HEK293 (cell line): ENCODE data around the gene UBE2D2.

Experiments
- BCL11B ChIP-seq: fragments of 450-650 bp; formaldehyde crosslinking; IDR thresholded peaks from 2 replicates; pipeline ENCODE4 v1.5.1; 2016; ENCODE audit warnings: low read depth, missing biosample characterization, missing genetic modification characterization
- GLIS1 ChIP-seq: fragments of 450-650 bp; formaldehyde crosslinking; IDR thresholded peaks from 2 replicates; pipeline ENCODE4 v1.5.1; 2016; ENCODE audit warnings: missing biosample characterization, missing genetic modification characterization
- HOXD13 ChIP-seq: sonication (generic); formaldehyde crosslinking; IDR thresholded peaks from 2 replicates; pipeline ENCODE4 v1.8.0; 2022; ENCODE audit warnings: missing genetic modification reagents, borderline replicate concordance
- OVOL3 ChIP-seq: fragments of 450-650 bp; formaldehyde crosslinking; IDR thresholded peaks from 2 replicates; pipeline ENCODE4 v1.5.1; 2016; ENCODE audit warnings: missing biosample characterization, missing genetic modification characterization
- PATZ1 ChIP-seq: fragments of 450-650 bp; formaldehyde crosslinking; IDR thresholded peaks from 2 replicates; pipeline ENCODE4 v1.5.1; 2016; ENCODE audit warnings: missing biosample characterization, missing genetic modification characterization
- REST ChIP-seq: fragments of 450-650 bp; formaldehyde crosslinking; IDR thresholded peaks from 2 replicates; pipeline ENCODE4 v1.5.1; 2016; ENCODE audit warnings: missing biosample characterization, missing genetic modification characterization
- SP2 ChIP-seq: fragments of 450-650 bp; formaldehyde crosslinking; IDR thresholded peaks from 2 replicates; pipeline ENCODE4 v1.5.1; 2016; ENCODE audit warnings: missing biosample characterization, missing genetic modification characterization
- TCF7L2 ChIP-seq: IDR thresholded peaks from 2 replicates; pipeline ENCODE4 v1.6.1; 2011; ENCODE audit warnings: low read depth, mild to moderate bottlenecking, inconsistent platforms, low read length, moderate library complexity, borderline replicate concordance
- WT1 ChIP-seq: fragments of 450-650 bp; formaldehyde crosslinking; IDR thresholded peaks from 2 replicates; pipeline ENCODE4 v1.5.1; 2016; ENCODE audit warnings: missing biosample characterization, missing genetic modification characterization
- ZNF112 ChIP-seq: fragments of 450-650 bp; formaldehyde crosslinking; IDR thresholded peaks from 2 replicates; pipeline ENCODE4 v1.5.0; 2017; ENCODE audit warnings: missing biosample characterization, missing genetic modification characterization
- ZNF169 ChIP-seq: fragments of 450-650 bp; formaldehyde crosslinking; IDR thresholded peaks from 2 replicates; pipeline ENCODE4 v1.5.1; 2016; ENCODE audit warnings: missing biosample characterization, missing genetic modification characterization
- ZNF174 ChIP-seq: fragments of 450-650 bp; formaldehyde crosslinking; IDR thresholded peaks from 2 replicates; pipeline ENCODE4 v1.5.0; 2017; ENCODE audit warnings: missing biosample characterization, mild to moderate bottlenecking, missing genetic modification characterization
- ZNF223 ChIP-seq: fragments of 450-650 bp; formaldehyde crosslinking; IDR thresholded peaks from 2 replicates; pipeline ENCODE4 v1.5.1; 2016; ENCODE audit warnings: missing biosample characterization, missing genetic modification characterization
- ZNF341 ChIP-seq: fragments of 450-650 bp; formaldehyde crosslinking; IDR thresholded peaks from 2 replicates; pipeline ENCODE4; 2016; ENCODE audit warnings: low read depth, missing biosample characterization, missing genetic modification characterization
- ZNF664 ChIP-seq: fragments of 450-650 bp; formaldehyde crosslinking; IDR thresholded peaks from 2 replicates; pipeline ENCODE4 v1.5.1; 2016; ENCODE audit warnings: missing biosample characterization, missing genetic modification characterization
- ZNF792 ChIP-seq: fragments of 450-650 bp; formaldehyde crosslinking; IDR thresholded peaks from 2 replicates; pipeline ENCODE4 v1.5.1; 2016; ENCODE audit warnings: missing biosample characterization, missing genetic modification characterization
- TF ChIP-seq, protein P1 (sequence below): fragments of 450-650 bp; formaldehyde crosslinking; IDR thresholded peaks from 2 replicates; pipeline ENCODE4 v1.5.1; 2017; ENCODE audit warnings: missing biosample characterization, mild to moderate bottlenecking, missing genetic modification characterization, moderate library complexity
- TF ChIP-seq, protein P2 (sequence below): fragments of 450-650 bp; formaldehyde crosslinking; IDR thresholded peaks from 2 replicates; pipeline ENCODE4 v1.5.1; 2017; ENCODE audit warnings: missing biosample characterization, missing genetic modification characterization

UBE2D2 gene

GRCh38 chr5:139638736-139639618 is 77.8 kb downstream of the UBE2D2 start (continued):
- TF ChIP-seq REST (tag by site-specific recombination) = no peak
- no peak for TF ChIP-seq ZNF223 (tag by site-specific recombination)
- peak; percentile 5; the same call in 1 of the 2 replicates for TF ChIP-seq PATZ1
- TF ChIP-seq OVOL3 = no peak
- TF ChIP-seq ZNF792 (tag by site-specific recombination) = no peak
- TF ChIP-seq SP2 (tag by site-specific recombination) = 0 out of 2 replicates have a peak, but pooled peaks have one; percentile 10
- TF ChIP-seq, protein P1, sequence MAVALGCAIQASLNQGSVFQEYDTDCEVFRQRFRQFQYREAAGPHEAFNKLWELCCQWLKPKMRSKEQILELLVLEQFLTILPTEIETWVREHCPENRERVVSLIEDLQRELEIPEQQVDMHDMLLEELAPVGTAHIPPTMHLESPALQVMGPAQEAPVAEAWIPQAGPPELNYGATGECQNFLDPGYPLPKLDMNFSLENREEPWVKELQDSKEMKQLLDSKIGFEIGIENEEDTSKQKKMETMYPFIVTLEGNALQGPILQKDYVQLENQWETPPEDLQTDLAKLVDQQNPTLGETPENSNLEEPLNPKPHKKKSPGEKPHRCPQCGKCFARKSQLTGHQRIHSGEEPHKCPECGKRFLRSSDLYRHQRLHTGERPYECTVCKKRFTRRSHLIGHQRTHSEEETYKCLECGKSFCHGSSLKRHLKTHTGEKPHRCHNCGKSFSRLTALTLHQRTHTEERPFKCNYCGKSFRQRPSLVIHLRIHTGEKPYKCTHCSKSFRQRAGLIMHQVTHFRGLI = no peak
- TF ChIP-seq TCF7L2 = no peak
- no peak for TF ChIP-seq ZNF169 (tag by site-specific recombination)
- TF ChIP-seq ZNF112 (tag by site-specific recombination) = no peak
- no peak for TF ChIP-seq HOXD13
- TF ChIP-seq, protein P2, sequence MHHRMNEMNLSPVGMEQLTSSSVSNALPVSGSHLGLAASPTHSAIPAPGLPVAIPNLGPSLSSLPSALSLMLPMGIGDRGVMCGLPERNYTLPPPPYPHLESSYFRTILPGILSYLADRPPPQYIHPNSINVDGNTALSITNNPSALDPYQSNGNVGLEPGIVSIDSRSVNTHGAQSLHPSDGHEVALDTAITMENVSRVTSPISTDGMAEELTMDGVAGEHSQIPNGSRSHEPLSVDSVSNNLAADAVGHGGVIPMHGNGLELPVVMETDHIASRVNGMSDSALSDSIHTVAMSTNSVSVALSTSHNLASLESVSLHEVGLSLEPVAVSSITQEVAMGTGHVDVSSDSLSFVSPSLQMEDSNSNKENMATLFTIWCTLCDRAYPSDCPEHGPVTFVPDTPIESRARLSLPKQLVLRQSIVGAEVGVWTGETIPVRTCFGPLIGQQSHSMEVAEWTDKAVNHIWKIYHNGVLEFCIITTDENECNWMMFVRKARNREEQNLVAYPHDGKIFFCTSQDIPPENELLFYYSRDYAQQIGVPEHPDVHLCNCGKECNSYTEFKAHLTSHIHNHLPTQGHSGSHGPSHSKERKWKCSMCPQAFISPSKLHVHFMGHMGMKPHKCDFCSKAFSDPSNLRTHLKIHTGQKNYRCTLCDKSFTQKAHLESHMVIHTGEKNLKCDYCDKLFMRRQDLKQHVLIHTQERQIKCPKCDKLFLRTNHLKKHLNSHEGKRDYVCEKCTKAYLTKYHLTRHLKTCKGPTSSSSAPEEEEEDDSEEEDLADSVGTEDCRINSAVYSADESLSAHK (tag by site-specific recombination) = no peak
- peak; percentile 74 for TF ChIP-seq GLIS1 (tag by site-specific recombination)
- TF ChIP-seq ZNF174 (tag by site-specific recombination) = no peak
- TF ChIP-seq BCL11B (tag by site-specific recombination) = no peak
- no peak for TF ChIP-seq ZNF664 (tag by site-specific recombination)
- TF ChIP-seq ZNF341 (tag by site-specific recombination) = peak; percentile 75
- TF ChIP-seq WT1 (tag by site-specific recombination) = 0 out of 2 replicates have a peak, but pooled peaks have one; percentile 23
